WERI-Rb-1 (cell line): ENCODE measurements around the gene JADE1.

ENCODE experiments used
- DNase-seq: peaks from one replicate; pipeline ENCODE4 v3.0.0-alpha.2; 2020
- H3K27ac ChIP-seq: fragments of 250-450 bp; sonication (Bioruptor Pico); 2 replicates; pipeline ENCODE4 v1.5.1; 2020; ENCODE audit warnings: mild to moderate bottlenecking, moderate library complexity
- H3K27me3 ChIP-seq: fragments of 250-450 bp; sonication (Bioruptor Pico); 2 replicates; pipeline ENCODE4 v1.5.1; 2021; ENCODE audit warnings: mild to moderate bottlenecking, low read depth, moderate library complexity; ENCODE audit not compliant: insufficient read depth, severe bottlenecking
- H3K36me3 ChIP-seq: fragments of 250-450 bp; sonication (Bioruptor Pico); 2 replicates; pipeline ENCODE4 v1.5.1; 2020; ENCODE audit warnings: mild to moderate bottlenecking, moderate library complexity
- H3K4me3 ChIP-seq: 2 replicates; pipeline ENCODE4 v1.5.1; 2011; ENCODE audit warnings: low read depth, mild to moderate bottlenecking, control low read depth, low read length
- H3K9me3 ChIP-seq: fragments of 250-450 bp; sonication (Bioruptor Pico); 2 replicates; pipeline ENCODE4 v1.5.1; 2021; ENCODE audit warnings: mild to moderate bottlenecking, moderate library complexity; ENCODE audit not compliant: severe bottlenecking
- CTCF ChIP-seq: IDR thresholded peaks from 2 replicates; pipeline ENCODE4 v1.5.1; 2011; ENCODE audit warnings: low read depth, mild to moderate bottlenecking, control low read depth, inconsistent platforms, low read length

The JADE1 gene

GRCh38 chr4:128865132-128865531, 55.6 kb downstream of the JADE1 start:
- Histone ChIP-seq H3K4me3 (no peak overlapping the region), H3K27ac (no peak overlapping the region), H3K36me3 (peaks cover 78% of the 10 kb centered on the region), H3K27me3 (no peaks in the 10 kb centered on the region), H3K9me3 (no peaks in the 10 kb centered on the region)
- TF ChIP-seq CTCF, result no peak
- no peak for DNase-seq

- Histone ChIP-seq H3K27me3 (no peaks in the 10 kb centered on the region), H3K9me3 (no peaks in the 10 kb centered on the region), H3K27ac (no peak overlapping the region), H3K4me3 (no peak overlapping the region), H3K36me3 (peaks cover 78% of the 10 kb centered on the region)
- DNase-seq, result no peak
- TF ChIP-seq CTCF, result no peak
Observed at GRCh38 chr4:128866269-128866668, 56.8 kb downstream of the JADE1 start.

GRCh38 chr4:128866691-128867090, 57.2 kb downstream of the JADE1 start:
- no peak for TF ChIP-seq CTCF
- DNase-seq, result no peak
- Histone ChIP-seq H3K27me3 (no peaks in the 10 kb centered on the region), H3K9me3 (no peaks in the 10 kb centered on the region), H3K36me3 (peaks cover 78% of the 10 kb centered on the region), H3K27ac (no peak overlapping the region), H3K4me3 (no peak overlapping the region)

GRCh38 chr4:128868758-128869157, 59.3 kb downstream of the JADE1 start:
- Histone ChIP-seq H3K36me3 (peaks cover 70% of the 10 kb centered on the region), H3K4me3 (no peak overlapping the region), H3K27me3 (no peaks in the 10 kb centered on the region), H3K27ac (no peak overlapping the region), H3K9me3 (no peaks in the 10 kb centered on the region)
- TF ChIP-seq CTCF, result no peak
- DNase-seq, result no peak

GRCh38 chr4:128869776-128870509, 60.4 kb downstream of the JADE1 start:
- Histone ChIP-seq H3K27me3 (no peaks in the 10 kb centered on the region), H3K36me3 (peaks cover 58% of the 10 kb centered on the region)
- DNase-seq, result peak; percentile 50

More at GRCh38 chr4:128869776-128870509, 60.4 kb downstream of the JADE1 start:
- no peak overlapping the region for H3K4me3 ChIP-seq
- no peak for TF ChIP-seq CTCF
- H3K27ac ChIP-seq, result peak overlapping the region; percentile 11
- H3K9me3 ChIP-seq, result no peaks in the 10 kb centered on the region
